Suprapubic skin (tissue), 3 donors: ENCODE results near the gene PCBP4.

ENCODE experiments used
- EP300 ChIP-seq: sonication (generic); formaldehyde crosslinking; IDR thresholded peaks from one replicate; pipeline ENCODE4 v1.6.1; 2017; ENCODE audit warnings: antibody characterized with exemption
- TF ChIP-seq, protein P1 (sequence below), 2 donors: fragments of 200-600 bp in 1 of 2; fragments of 450-650 bp in 1 of 2; sonication (generic) in 1 of 2; IDR thresholded peaks; one replicate each; pipeline ENCODE4 v1.5.1; 2016 to 2019; ENCODE audit warnings: antibody characterized with exemption in 2 of 2, mild to moderate bottlenecking in 1 of 2, moderate library complexity in 1 of 2

DNA sequence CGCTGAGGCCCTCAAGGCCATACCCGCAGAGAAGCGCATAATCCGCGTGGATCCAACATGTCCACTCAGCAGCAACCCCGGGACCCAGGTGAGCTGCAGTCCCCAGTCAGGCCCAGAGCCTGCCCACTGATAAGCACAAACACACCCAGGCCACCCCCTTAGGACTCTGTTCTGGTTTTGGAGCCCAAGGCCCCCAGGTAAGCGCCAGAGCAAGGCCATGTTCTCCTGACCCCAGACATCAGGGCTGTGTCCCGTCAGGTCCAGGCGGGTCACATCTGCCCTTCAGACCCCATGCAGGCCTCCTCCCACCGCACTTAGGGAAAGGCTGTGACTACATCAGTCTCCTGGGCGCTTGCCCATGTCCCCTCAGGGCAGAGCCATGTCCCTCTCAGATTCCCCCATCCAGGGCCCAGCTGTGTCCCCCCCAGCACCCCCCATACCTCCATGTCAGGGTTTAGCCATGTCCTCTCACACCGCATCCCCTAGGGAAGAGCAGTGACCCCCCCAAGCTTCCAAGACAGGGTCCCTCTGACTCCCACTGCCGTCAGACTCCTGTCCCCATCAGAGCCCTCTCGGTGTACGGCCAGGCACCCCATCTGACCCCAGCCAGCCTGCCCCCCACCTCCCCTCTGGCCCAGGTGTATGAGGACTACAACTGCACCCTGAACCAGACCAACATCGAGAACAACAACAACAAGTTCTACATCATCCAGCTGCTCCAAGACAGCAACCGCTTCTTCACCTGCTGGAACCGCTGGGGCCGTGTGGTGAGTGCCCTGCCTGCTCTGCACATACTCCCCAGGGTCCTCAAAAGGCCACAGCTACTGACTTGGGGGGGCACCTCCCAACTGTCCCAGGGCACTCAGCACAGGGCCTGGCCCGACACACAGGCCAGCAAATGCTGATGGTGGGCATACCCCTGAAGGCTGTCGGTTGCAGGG is 23.5 kb downstream of the PCBP4 start:
- no peak for TF ChIP-seq EP300
- TF ChIP-seq, protein P1, sequence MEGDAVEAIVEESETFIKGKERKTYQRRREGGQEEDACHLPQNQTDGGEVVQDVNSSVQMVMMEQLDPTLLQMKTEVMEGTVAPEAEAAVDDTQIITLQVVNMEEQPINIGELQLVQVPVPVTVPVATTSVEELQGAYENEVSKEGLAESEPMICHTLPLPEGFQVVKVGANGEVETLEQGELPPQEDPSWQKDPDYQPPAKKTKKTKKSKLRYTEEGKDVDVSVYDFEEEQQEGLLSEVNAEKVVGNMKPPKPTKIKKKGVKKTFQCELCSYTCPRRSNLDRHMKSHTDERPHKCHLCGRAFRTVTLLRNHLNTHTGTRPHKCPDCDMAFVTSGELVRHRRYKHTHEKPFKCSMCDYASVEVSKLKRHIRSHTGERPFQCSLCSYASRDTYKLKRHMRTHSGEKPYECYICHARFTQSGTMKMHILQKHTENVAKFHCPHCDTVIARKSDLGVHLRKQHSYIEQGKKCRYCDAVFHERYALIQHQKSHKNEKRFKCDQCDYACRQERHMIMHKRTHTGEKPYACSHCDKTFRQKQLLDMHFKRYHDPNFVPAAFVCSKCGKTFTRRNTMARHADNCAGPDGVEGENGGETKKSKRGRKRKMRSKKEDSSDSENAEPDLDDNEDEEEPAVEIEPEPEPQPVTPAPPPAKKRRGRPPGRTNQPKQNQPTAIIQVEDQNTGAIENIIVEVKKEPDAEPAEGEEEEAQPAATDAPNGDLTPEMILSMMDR (IDR thresholded peaks at IDR 0.05), result no peak
